Breast epithelium (tissue), 3 donors: ENCODE data around the gene COL23A1.

Experiments used
- POLR2A ChIP-seq: fragments of 450-650 bp; IDR thresholded peaks from one replicate; pipeline ENCODE4 v1.6.1; 2016; ENCODE audit warnings: antibody characterized with exemption, mild to moderate bottlenecking, moderate library complexity
- POLR2AphosphoS5 ChIP-seq, 3 donors: sonication (generic); formaldehyde crosslinking; IDR thresholded peaks; one replicate each; pipeline ENCODE4 v1.6.1; 2017; ENCODE audit warnings: antibody characterized with exemption in 3 of 3
- TF ChIP-seq, protein P1 (sequence below), 3 donors: fragments of 450-650 bp; IDR thresholded peaks; one replicate each; pipeline ENCODE4 v1.5.1; 2016 to 2017; ENCODE audit warnings: antibody characterized with exemption in 3 of 3, mild to moderate bottlenecking in 3 of 3, moderate library complexity in 3 of 3

DNA sequence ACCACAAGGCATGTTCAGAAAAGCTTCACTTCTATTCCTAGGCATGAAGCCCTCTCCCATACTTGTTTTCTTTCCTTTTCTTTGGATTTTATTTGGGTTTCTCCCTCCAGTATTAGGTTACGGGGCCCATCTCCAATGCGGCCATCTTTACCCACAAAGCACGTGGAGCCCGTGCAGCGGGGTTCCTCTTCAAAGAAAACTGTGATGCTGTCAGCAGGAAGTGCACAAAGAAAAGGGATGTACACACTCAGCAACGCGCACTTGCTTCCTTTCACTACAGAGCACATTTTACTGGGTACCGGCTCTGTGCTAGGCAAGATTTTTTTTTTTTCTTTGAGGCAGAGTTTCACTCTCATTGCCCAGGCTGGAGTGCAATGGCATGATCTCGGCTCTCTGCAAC lies 106.6 kb downstream of the COL23A1 start:
- TF ChIP-seq POLR2A (no peak), POLR2AphosphoS5 (IDR thresholded peaks at IDR 0.05) (no peak)
- TF ChIP-seq, protein P1, sequence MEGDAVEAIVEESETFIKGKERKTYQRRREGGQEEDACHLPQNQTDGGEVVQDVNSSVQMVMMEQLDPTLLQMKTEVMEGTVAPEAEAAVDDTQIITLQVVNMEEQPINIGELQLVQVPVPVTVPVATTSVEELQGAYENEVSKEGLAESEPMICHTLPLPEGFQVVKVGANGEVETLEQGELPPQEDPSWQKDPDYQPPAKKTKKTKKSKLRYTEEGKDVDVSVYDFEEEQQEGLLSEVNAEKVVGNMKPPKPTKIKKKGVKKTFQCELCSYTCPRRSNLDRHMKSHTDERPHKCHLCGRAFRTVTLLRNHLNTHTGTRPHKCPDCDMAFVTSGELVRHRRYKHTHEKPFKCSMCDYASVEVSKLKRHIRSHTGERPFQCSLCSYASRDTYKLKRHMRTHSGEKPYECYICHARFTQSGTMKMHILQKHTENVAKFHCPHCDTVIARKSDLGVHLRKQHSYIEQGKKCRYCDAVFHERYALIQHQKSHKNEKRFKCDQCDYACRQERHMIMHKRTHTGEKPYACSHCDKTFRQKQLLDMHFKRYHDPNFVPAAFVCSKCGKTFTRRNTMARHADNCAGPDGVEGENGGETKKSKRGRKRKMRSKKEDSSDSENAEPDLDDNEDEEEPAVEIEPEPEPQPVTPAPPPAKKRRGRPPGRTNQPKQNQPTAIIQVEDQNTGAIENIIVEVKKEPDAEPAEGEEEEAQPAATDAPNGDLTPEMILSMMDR (IDR thresholded peaks at IDR 0.05): no peak
